Activated CD4-positive, CD25-positive, alpha-beta regulatory T cell treated with anti-CD3 and anti-CD28 coated beads, Interleukin-2, amount 50 U/mL, for 72 hours (primary cell): ENCODE data around the gene ERP29.

ENCODE experiments used
- DNase-seq: peaks from one replicate; pipeline ENCODE4 v3.0.0; 2021

ERP29 gene

GRCh38 chr12:112049351-112049750, 36.1 kb downstream of the ERP29 start:
- DNase-seq, result no peak

- no peak for DNase-seq
These were observed 47.9 kb downstream of the ERP29 start for GRCh38 chr12:112061137-112061536.

- no peak for DNase-seq
These were observed 50.0 kb downstream of the ERP29 start for GRCh38 chr12:112063273-112063672.

GRCh38 chr12:112066566-112066965, 53.3 kb downstream of the ERP29 start:
- DNase-seq, result no peak
